Endothelial cell of umbilical vein (primary cell): ENCODE data around the gene TICAM2.

Experiments used
- EZH2 ChIP-seq: IDR thresholded peaks from 2 replicates; pipeline ENCODE4 v1.6.1; 2012; ENCODE audit warnings: borderline replicate concordance, low read depth, mild to moderate bottlenecking, moderate library complexity, low read length, inconsistent platforms; ENCODE audit not compliant: severe bottlenecking
- FOS ChIP-seq: IDR thresholded peaks from 2 replicates; pipeline ENCODE4 v1.6.1; 2011; ENCODE audit warnings: mild to moderate bottlenecking, low read length, moderate library complexity, borderline replicate concordance; ENCODE audit not compliant: insufficient read depth
- JUN ChIP-seq: IDR thresholded peaks from 2 replicates; pipeline ENCODE4 v1.6.1; 2011; ENCODE audit warnings: borderline replicate concordance, low read depth; ENCODE audit not compliant: insufficient read length, insufficient read depth
- POLR2A ChIP-seq: IDR thresholded peaks from 2 replicates; pipeline ENCODE4 v1.6.1; 2012; ENCODE audit warnings: low read depth, mild to moderate bottlenecking, control low read depth, low read length
- TF ChIP-seq, protein P1 (sequence below), 2 donors: IDR thresholded peaks; 1 replicate in 1 of 2; 2 replicates in 1 of 2; pipeline ENCODE4 v1.5.1; 2011; ENCODE audit warnings: low read length in 2 of 2, mild to moderate bottlenecking in 2 of 2, moderate library complexity in 2 of 2, control low read depth in 1 of 2, inconsistent platforms in 1 of 2, low read depth in 1 of 2; ENCODE audit not compliant: insufficient read depth in 1 of 2; ENCODE audit errors: extremely low read depth in 1 of 2
- TF ChIP-seq, protein P2 (sequence below): IDR thresholded peaks from 2 replicates; pipeline ENCODE4 v1.6.1; 2011; ENCODE audit not compliant: insufficient read depth, insufficient read length

DNA sequence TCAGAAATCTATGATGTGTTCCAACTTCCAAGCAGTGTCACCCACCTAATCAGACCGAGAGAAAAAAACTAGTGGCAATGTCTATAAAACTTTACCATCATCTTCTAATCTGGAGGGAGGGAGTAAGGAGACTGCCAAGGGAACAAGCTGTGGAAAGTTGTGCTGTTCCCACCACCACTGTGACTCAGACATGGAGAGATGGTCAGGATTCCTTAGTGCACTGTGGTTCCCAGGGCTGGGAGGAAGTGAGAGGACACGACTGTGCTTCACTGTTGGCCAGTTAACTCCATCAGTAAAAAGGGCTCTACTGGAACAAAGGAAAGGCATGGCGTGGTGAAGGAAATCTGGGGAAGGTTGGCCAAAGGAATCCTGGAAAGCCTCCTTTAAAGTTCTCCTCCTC, 18.8 kb downstream of the TICAM2 start:
- peak; percentile 43 for TF ChIP-seq FOS
- TF ChIP-seq, protein P1, sequence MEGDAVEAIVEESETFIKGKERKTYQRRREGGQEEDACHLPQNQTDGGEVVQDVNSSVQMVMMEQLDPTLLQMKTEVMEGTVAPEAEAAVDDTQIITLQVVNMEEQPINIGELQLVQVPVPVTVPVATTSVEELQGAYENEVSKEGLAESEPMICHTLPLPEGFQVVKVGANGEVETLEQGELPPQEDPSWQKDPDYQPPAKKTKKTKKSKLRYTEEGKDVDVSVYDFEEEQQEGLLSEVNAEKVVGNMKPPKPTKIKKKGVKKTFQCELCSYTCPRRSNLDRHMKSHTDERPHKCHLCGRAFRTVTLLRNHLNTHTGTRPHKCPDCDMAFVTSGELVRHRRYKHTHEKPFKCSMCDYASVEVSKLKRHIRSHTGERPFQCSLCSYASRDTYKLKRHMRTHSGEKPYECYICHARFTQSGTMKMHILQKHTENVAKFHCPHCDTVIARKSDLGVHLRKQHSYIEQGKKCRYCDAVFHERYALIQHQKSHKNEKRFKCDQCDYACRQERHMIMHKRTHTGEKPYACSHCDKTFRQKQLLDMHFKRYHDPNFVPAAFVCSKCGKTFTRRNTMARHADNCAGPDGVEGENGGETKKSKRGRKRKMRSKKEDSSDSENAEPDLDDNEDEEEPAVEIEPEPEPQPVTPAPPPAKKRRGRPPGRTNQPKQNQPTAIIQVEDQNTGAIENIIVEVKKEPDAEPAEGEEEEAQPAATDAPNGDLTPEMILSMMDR (IDR thresholded peaks at IDR 0.05; ENCODE audit: extremely low read depth in 1 of 2, insufficient read depth in 1 of 2, low read depth in 1 of 2, low read length in 2 of 2) = no peak
- no peak for TF ChIP-seq POLR2A
- no peak for TF ChIP-seq EZH2
- TF ChIP-seq JUN = peak; percentile 40
- TF ChIP-seq, protein P2, sequence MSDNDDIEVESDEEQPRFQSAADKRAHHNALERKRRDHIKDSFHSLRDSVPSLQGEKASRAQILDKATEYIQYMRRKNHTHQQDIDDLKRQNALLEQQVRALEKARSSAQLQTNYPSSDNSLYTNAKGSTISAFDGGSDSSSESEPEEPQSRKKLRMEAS = no peak
